ENCODE measurements around the gene PDE6B.

The PDE6B gene

GRCh38 chr4:661881-662761, 36.7 kb downstream of the PDE6B start:
- no peak for TF ChIP-seq POLR2AphosphoS5 (IDR thresholded peaks at IDR 0.05; ENCODE audit: low read depth, low read length)
- no peak for TF ChIP-seq REST (IDR thresholded peaks at IDR 0.05; ENCODE audit: insufficient read depth in 1 of 2, low read depth in 2 of 2, low read length in 2 of 2)
- TF ChIP-seq FOXP2 (optimal IDR thresholded peaks at IDR 0.05; ENCODE audit: borderline replicate concordance, extremely low read depth, extremely low read length, insufficient read depth): no peak
- TF ChIP-seq SIN3A (IDR thresholded peaks at IDR 0.05; ENCODE audit: borderline replicate concordance, insufficient read depth, low read length): no peak
- no peak for TF ChIP-seq TAF1 (IDR thresholded peaks at IDR 0.05; ENCODE audit: borderline replicate concordance, insufficient read depth, low read length)

DNA sequence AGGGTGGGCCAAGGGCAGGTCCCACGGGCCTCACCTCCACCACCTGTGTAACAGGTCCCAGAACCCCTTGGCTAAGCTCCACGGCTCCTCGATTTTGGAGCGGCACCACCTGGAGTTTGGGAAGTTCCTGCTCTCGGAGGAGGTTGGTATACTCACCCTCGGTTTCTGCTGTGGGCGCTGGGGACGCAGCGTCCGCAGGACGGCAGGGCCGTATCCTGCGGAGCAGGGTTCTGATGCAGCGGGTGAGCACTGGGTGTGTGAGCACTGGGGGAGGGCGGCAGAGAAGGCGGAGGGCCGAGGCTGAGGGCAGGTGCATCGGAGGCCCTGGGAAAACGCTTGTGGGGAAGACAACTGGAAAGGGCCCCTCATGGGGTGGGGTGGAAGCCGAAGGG, 37.7 kb downstream of the PDE6B start:
- TF ChIP-seq POLR2AphosphoS5 (IDR thresholded peaks at IDR 0.05; ENCODE audit: low read depth, low read length) (no peak), TAF1 (IDR thresholded peaks at IDR 0.05; ENCODE audit: borderline replicate concordance, insufficient read depth, low read length) (no peak)

GRCh38 chr4:663438-664428, 38.4 kb downstream of the PDE6B start:
- TF ChIP-seq TAF1 (IDR thresholded peaks at IDR 0.05; ENCODE audit: borderline replicate concordance, insufficient read depth, low read length) (no peak), FOXP2 (optimal IDR thresholded peaks at IDR 0.05; ENCODE audit: borderline replicate concordance, extremely low read depth, extremely low read length, insufficient read depth) (no peak), REST (IDR thresholded peaks at IDR 0.05; ENCODE audit: insufficient read depth in 1 of 2, low read depth in 2 of 2, low read length in 2 of 2) (no peak), POLR2AphosphoS5 (IDR thresholded peaks at IDR 0.05; ENCODE audit: low read depth, low read length) (no peak), SIN3A (IDR thresholded peaks at IDR 0.05; ENCODE audit: borderline replicate concordance, insufficient read depth, low read length) (no peak)

GRCh38 chr4:664713-665231, 39.4 kb downstream of the PDE6B start:
- TF ChIP-seq POLR2AphosphoS5 (IDR thresholded peaks at IDR 0.05; ENCODE audit: low read depth, low read length): no peak
- TF ChIP-seq SIN3A (IDR thresholded peaks at IDR 0.05; ENCODE audit: borderline replicate concordance, insufficient read depth, low read length): no peak
- no peak for TF ChIP-seq TAF1 (IDR thresholded peaks at IDR 0.05; ENCODE audit: borderline replicate concordance, insufficient read depth, low read length)
- no peak for TF ChIP-seq FOXP2 (optimal IDR thresholded peaks at IDR 0.05; ENCODE audit: borderline replicate concordance, extremely low read depth, extremely low read length, insufficient read depth)
- no peak for TF ChIP-seq REST (IDR thresholded peaks at IDR 0.05; ENCODE audit: insufficient read depth in 1 of 2, low read depth in 2 of 2, low read length in 2 of 2)

- TF ChIP-seq TAF1 (IDR thresholded peaks at IDR 0.05; ENCODE audit: borderline replicate concordance, insufficient read depth, low read length) (no peak), POLR2AphosphoS5 (IDR thresholded peaks at IDR 0.05; ENCODE audit: low read depth, low read length) (no peak), REST (IDR thresholded peaks at IDR 0.05; ENCODE audit: insufficient read depth in 1 of 2, low read depth in 2 of 2, low read length in 2 of 2) (no peak), FOXP2 (optimal IDR thresholded peaks at IDR 0.05; ENCODE audit: borderline replicate concordance, extremely low read depth, extremely low read length, insufficient read depth) (no peak), SIN3A (IDR thresholded peaks at IDR 0.05; ENCODE audit: borderline replicate concordance, insufficient read depth, low read length) (no peak)
Measured at GRCh38 chr4:665381-665750, 40.0 kb downstream of the PDE6B start.
